ENCODE data around the gene PLSCR3. TPM values are rescaled to one million over a fixed set of nuclear protein-coding genes. Genes with fewer than 3 reads are reported as not detected.

Gene PLSCR3
- total RNA-seq, 2 experiments from 2014 or later: 15.3 to 23.1 TPM

GRCh38 chr17:7352910-7353635, 41.3 kb downstream of the PLSCR3 start:
- CTCF ChIA-PET (ENCODE audit: unreplicated experiment): no interaction called here
- H3K27ac ChIP-seq (ENCODE audit: low read depth, low read length, poor library complexity, severe bottlenecking): no peak overlapping the region
- no peaks in the 10 kb centered on the region for H3K9me2 ChIP-seq (ENCODE audit: insufficient read depth, low read length)
- peak overlapping the region; percentile 91 for H3K4me2 ChIP-seq (ENCODE audit: low read length)
- H4K20me1 ChIP-seq (ENCODE audit: insufficient read depth, low read length): no peaks in the 10 kb centered on the region
- TF ChIP-seq, protein P1, sequence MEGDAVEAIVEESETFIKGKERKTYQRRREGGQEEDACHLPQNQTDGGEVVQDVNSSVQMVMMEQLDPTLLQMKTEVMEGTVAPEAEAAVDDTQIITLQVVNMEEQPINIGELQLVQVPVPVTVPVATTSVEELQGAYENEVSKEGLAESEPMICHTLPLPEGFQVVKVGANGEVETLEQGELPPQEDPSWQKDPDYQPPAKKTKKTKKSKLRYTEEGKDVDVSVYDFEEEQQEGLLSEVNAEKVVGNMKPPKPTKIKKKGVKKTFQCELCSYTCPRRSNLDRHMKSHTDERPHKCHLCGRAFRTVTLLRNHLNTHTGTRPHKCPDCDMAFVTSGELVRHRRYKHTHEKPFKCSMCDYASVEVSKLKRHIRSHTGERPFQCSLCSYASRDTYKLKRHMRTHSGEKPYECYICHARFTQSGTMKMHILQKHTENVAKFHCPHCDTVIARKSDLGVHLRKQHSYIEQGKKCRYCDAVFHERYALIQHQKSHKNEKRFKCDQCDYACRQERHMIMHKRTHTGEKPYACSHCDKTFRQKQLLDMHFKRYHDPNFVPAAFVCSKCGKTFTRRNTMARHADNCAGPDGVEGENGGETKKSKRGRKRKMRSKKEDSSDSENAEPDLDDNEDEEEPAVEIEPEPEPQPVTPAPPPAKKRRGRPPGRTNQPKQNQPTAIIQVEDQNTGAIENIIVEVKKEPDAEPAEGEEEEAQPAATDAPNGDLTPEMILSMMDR (conservative IDR thresholded peaks at IDR 0.05; ENCODE audit: low read length): no peak
- no peak for TF ChIP-seq EZH2phosphoT487 (IDR thresholded peaks at IDR 0.05; ENCODE audit: borderline replicate concordance, low read depth, low read length)
- H3K79me2 ChIP-seq (ENCODE audit: insufficient read depth, low read depth, low read length): no peaks in the 10 kb centered on the region
- no peak overlapping the region for H2AFZ ChIP-seq (ENCODE audit: low read length)
- H3K36me3 ChIP-seq (ENCODE audit: insufficient read depth, low read length): peaks cover 15% of the 10 kb centered on the region
- no TSS peak for BruUV-seq (replicated peaks)
- peaks cover 36% of the 10 kb centered on the region for H3K4me1 ChIP-seq (ENCODE audit: insufficient read depth, low read length, poor library complexity, severe bottlenecking)
- DNase-seq (ENCODE audit: low spot score): no peak
- no peaks in the 10 kb centered on the region for H3K9me3 ChIP-seq (ENCODE audit: low read length)
- intact Hi-C loops (cut with micrococcal nuclease; ENCODE audit: unreplicated experiment): loop anchor here (1.0 to 5.0 kb wide), 5 partner anchors 36 to 334 kb away; partner anchors contain the start of genes GPS2, POLR2A, SLC2A4 and TMEM256
- POLR2A ChIA-PET: interaction anchor here (0.7 kb wide), 1 partner anchor 16 kb away, joined by 4 read pairs; no protein-coding TSS in a partner anchor
- peak overlapping the region; percentile 75 for H3K4me3 ChIP-seq (ENCODE audit: low read depth, low read length, poor library complexity, severe bottlenecking)

DNA sequence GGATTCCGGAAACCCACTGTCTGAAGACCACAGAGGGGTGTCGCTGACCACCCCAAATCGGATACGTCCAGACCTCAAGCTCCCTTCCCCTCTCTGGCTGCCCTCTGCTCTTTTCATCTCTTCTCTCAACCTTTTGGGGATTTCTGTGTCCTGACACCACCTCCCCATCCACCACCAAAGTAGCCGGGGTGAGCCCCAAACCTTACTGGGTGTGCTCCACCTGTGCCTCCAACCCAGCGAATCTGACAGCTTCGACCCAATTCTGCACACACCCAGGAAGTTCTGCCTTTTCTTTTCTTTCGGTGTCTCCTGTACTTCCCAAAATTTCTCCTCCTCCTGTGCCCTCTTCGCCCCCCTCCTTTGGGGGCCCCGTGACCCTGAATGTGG, 41.8 kb downstream of the PLSCR3 start:
- peak overlapping the region; percentile 55 for H3K27ac ChIP-seq (ENCODE audit: low read depth, low read length, poor library complexity, severe bottlenecking)
- no peaks in the 10 kb centered on the region for H3K9me2 ChIP-seq (ENCODE audit: insufficient read depth, low read length)
- H2AFZ ChIP-seq (ENCODE audit: low read length): peak overlapping the region; percentile 53; the same call in 1 of the 2 replicates
- ChIA-PET CTCF (ENCODE audit: unreplicated experiment) (no interaction called here), POLR2A (no interaction called here)
- no peaks in the 10 kb centered on the region for H4K20me1 ChIP-seq (ENCODE audit: insufficient read depth, low read length)
- no TSS peak for BruUV-seq (replicated peaks)
- H3K79me2 ChIP-seq (ENCODE audit: insufficient read depth, low read depth, low read length): no peaks in the 10 kb centered on the region
- H3K4me2 ChIP-seq (ENCODE audit: low read length): peak overlapping the region; percentile 91
- DNase-seq (ENCODE audit: low spot score): no peak
- peaks cover 20% of the 10 kb centered on the region for H3K36me3 ChIP-seq (ENCODE audit: insufficient read depth, low read length)
- no peaks in the 10 kb centered on the region for H3K9me3 ChIP-seq (ENCODE audit: low read length)
- intact Hi-C loops (cut with micrococcal nuclease; ENCODE audit: unreplicated experiment): loop anchor here (1.0 to 5.0 kb wide), 5 partner anchors 35 to 335 kb away; partner anchors contain the start of genes GPS2, POLR2A, SLC2A4 and TMEM256
- TF ChIP-seq, protein P1 (conservative IDR thresholded peaks at IDR 0.05; ENCODE audit: low read length): peak; percentile 74
- TF ChIP-seq EZH2phosphoT487 (IDR thresholded peaks at IDR 0.05; ENCODE audit: borderline replicate concordance, low read depth, low read length): no peak
- peaks cover 36% of the 10 kb centered on the region for H3K4me1 ChIP-seq (ENCODE audit: insufficient read depth, low read length, poor library complexity, severe bottlenecking)
- H3K4me3 ChIP-seq (ENCODE audit: low read depth, low read length, poor library complexity, severe bottlenecking): peak overlapping the region; percentile 75

All from OCI-LY7 (cell line).